ENCODE measurements around the gene MOAP1. TPM values are rescaled to one million over a fixed set of nuclear protein-coding genes. Genes with fewer than 3 reads are reported as not detected.
A peak's percentile ranks its signal among the peaks of the same experiment; 100 is the strongest.

MOAP1 gene
- total RNA-seq, 1 experiment from 2014 or later, result 18.1 TPM

DNA sequence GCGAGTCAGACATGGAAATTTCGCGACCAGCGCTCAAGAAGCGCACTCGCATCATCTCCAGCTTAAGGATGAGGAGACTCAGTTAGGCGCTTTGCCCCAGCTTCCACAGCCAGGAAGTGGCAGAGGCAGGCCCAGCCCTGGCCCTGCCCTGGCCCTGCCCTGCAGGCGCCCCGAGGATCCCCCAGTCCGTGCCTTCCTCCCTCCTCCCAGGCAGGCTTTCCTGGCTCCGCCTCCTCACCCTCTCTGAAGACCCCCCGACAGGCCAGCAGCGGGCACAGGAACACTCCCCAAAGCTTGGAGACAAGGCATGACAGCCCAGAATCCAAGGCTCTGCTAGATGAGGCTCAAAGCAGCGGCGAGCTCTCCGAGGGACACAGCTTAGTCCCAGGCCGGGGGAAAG, 47.5 kb upstream of the MOAP1 start:
- H3K9me3 Mint-ChIP-seq, result peaks cover 4% of the 10 kb centered on the region; the same call in 1 of the 2 replicates
- H3K4me1 Mint-ChIP-seq, result no peaks in the 10 kb centered on the region
- H3K4me3 Mint-ChIP-seq, result no peak overlapping the region
- CTCF ChIA-PET, result interaction anchor here (0.9 to 1.7 kb wide), 3 partner anchors 8 to 387 kb away, joined by 3 to 6 read pairs (median 4); no protein-coding TSS in a partner anchor
- no peak overlapping the region for H3K27ac Mint-ChIP-seq
- ATAC-seq (peak; percentile 43), DNase-seq (ENCODE audit: low spot score) (no peak)
- no peaks in the 10 kb centered on the region for H3K27me3 Mint-ChIP-seq (ENCODE audit: low read depth)
- peaks cover 18% of the 10 kb centered on the region for H3K36me3 Mint-ChIP-seq
- POLR2A ChIA-PET, result no interaction called here
- TF ChIP-seq ZBTB43 (CRISPR knock-in tag; IDR thresholded peaks at IDR 0.05) (no peak), JAZF1 (CRISPR knock-in tag; IDR thresholded peaks at IDR 0.05) (no peak), ZNF671 (CRISPR knock-in tag; IDR thresholded peaks at IDR 0.05) (no peak), ZNF138 (CRISPR knock-in tag; conservative IDR thresholded peaks at IDR 0.05) (no peak), ETV6 (CRISPR knock-in tag; IDR thresholded peaks at IDR 0.05) (no peak), ZNF219 (CRISPR knock-in tag; IDR thresholded peaks at IDR 0.05; ENCODE audit: borderline replicate concordance) (no peak), PREB (CRISPR knock-in tag; IDR thresholded peaks at IDR 0.05; ENCODE audit: borderline replicate concordance) (no peak), IRF2 (CRISPR knock-in tag; IDR thresholded peaks at IDR 0.05; ENCODE audit: borderline replicate concordance, low read depth) (no peak), KAT7 (CRISPR knock-in tag; IDR thresholded peaks at IDR 0.05; ENCODE audit: borderline replicate concordance) (no peak), NFYB (CRISPR knock-in tag; conservative IDR thresholded peaks at IDR 0.05; ENCODE audit: low read depth) (no peak)
- TF ChIP-seq, protein P1, sequence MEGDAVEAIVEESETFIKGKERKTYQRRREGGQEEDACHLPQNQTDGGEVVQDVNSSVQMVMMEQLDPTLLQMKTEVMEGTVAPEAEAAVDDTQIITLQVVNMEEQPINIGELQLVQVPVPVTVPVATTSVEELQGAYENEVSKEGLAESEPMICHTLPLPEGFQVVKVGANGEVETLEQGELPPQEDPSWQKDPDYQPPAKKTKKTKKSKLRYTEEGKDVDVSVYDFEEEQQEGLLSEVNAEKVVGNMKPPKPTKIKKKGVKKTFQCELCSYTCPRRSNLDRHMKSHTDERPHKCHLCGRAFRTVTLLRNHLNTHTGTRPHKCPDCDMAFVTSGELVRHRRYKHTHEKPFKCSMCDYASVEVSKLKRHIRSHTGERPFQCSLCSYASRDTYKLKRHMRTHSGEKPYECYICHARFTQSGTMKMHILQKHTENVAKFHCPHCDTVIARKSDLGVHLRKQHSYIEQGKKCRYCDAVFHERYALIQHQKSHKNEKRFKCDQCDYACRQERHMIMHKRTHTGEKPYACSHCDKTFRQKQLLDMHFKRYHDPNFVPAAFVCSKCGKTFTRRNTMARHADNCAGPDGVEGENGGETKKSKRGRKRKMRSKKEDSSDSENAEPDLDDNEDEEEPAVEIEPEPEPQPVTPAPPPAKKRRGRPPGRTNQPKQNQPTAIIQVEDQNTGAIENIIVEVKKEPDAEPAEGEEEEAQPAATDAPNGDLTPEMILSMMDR (IDR thresholded peaks at IDR 0.05), result no peak

- no peaks in the 10 kb centered on the region for H3K4me1 Mint-ChIP-seq
- POLR2A ChIA-PET, result no interaction called here
- no peak for ATAC-seq
- H3K4me3 Mint-ChIP-seq, result no peak overlapping the region
- TF ChIP-seq USF2 (CRISPR knock-in tag; IDR thresholded peaks at IDR 0.05), result peak; percentile 47; the same call in 1 of the 2 replicates
- no peak for TF ChIP-seq RELA (CRISPR knock-in tag; IDR thresholded peaks at IDR 0.05; ENCODE audit: borderline replicate concordance)
- CTCF ChIA-PET, result interaction anchor here (1.7 to 2.0 kb wide), 2 partner anchors 24 to 388 kb away, joined by 5 to 6 read pairs; partner anchors contain the start of genes GON7 and UBR7
- DNase-seq (ENCODE audit: low spot score), result no peak
- H3K36me3 Mint-ChIP-seq, result peaks cover 23% of the 10 kb centered on the region
- no peak overlapping the region for H3K27ac Mint-ChIP-seq
- no peaks in the 10 kb centered on the region for H3K27me3 Mint-ChIP-seq (ENCODE audit: low read depth)
- H3K9me3 Mint-ChIP-seq, result peaks cover 4% of the 10 kb centered on the region; the same call in 1 of the 2 replicates
Observed at GRCh38 chr14:93231129-93231979, 46.7 kb upstream of the MOAP1 start.

- ATAC-seq (no peak), DNase-seq (ENCODE audit: low spot score) (no peak)
- H3K9me3 Mint-ChIP-seq, result peaks cover 4% of the 10 kb centered on the region; the same call in 1 of the 2 replicates
- H3K27ac Mint-ChIP-seq, result no peak overlapping the region
- no peak overlapping the region for H3K4me3 Mint-ChIP-seq
- CTCF ChIA-PET, result interaction anchor here (2.0 kb wide), 1 partner anchor 23 kb away, joined by 5 read pairs; the partner anchor contains the start of genes GON7 and UBR7
- TF ChIP-seq, protein P1 (IDR thresholded peaks at IDR 0.05), result no peak
- TF ChIP-seq, protein P2, sequence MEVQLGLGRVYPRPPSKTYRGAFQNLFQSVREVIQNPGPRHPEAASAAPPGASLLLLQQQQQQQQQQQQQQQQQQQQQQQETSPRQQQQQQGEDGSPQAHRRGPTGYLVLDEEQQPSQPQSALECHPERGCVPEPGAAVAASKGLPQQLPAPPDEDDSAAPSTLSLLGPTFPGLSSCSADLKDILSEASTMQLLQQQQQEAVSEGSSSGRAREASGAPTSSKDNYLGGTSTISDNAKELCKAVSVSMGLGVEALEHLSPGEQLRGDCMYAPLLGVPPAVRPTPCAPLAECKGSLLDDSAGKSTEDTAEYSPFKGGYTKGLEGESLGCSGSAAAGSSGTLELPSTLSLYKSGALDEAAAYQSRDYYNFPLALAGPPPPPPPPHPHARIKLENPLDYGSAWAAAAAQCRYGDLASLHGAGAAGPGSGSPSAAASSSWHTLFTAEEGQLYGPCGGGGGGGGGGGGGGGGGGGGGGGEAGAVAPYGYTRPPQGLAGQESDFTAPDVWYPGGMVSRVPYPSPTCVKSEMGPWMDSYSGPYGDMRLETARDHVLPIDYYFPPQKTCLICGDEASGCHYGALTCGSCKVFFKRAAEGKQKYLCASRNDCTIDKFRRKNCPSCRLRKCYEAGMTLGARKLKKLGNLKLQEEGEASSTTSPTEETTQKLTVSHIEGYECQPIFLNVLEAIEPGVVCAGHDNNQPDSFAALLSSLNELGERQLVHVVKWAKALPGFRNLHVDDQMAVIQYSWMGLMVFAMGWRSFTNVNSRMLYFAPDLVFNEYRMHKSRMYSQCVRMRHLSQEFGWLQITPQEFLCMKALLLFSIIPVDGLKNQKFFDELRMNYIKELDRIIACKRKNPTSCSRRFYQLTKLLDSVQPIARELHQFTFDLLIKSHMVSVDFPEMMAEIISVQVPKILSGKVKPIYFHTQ (CRISPR knock-in tag; IDR thresholded peaks at IDR 0.05), result no peak
- TF ChIP-seq ZBTB43 (CRISPR knock-in tag; IDR thresholded peaks at IDR 0.05), result no peak
- peaks cover 23% of the 10 kb centered on the region for H3K36me3 Mint-ChIP-seq
- no peaks in the 10 kb centered on the region for H3K4me1 Mint-ChIP-seq
- POLR2A ChIA-PET, result no interaction called here
- no peaks in the 10 kb centered on the region for H3K27me3 Mint-ChIP-seq (ENCODE audit: low read depth)
Observed at GRCh38 chr14:93230539-93230938, 45.8 kb upstream of the MOAP1 start.
